ENCODE measurements around the gene MED13L. TPM values are rescaled to one million over a fixed set of nuclear protein-coding genes. Genes with fewer than 3 reads are reported as not detected.
"Not testable (repeated sequence)": the region's sequence is repeated elsewhere in the genome, so short reads cannot be mapped to it uniquely, and the experiment has no call there.

The MED13L gene
- polyA plus RNA-seq, 3 donors = 14.2 to 33.6 (median 28.7) TPM

- 7 to 12% (median 10%) methylated on average over 3 of the region's 3 CpGs for WGBS, 3 donors
Observed at GRCh38 chr12:116236148-116236731, 41.3 kb downstream of the MED13L start.

GRCh38 chr12:116234148-116234547 is 43.3 kb downstream of the MED13L start:
- WGBS, 3 donors = 97 to 99% (median 97%) methylated on average over 5 of the region's 5 CpGs
- not testable (repeated sequence) for H3K27ac ChIP-seq (ENCODE audit: low read depth, low read length)

More at GRCh38 chr12:116236148-116236731, 41.3 kb downstream of the MED13L start:
- no peak overlapping the region for H3K27ac ChIP-seq (ENCODE audit: low read depth, low read length)

- WGBS, 3 donors = 68 to 86% (median 83%) methylated on average over 3 of the region's 3 CpGs
- H3K27ac ChIP-seq (ENCODE audit: low read depth, low read length) = no peak overlapping the region
Observed at GRCh38 chr12:116233669-116234068, 43.8 kb downstream of the MED13L start.

- 79 to 92% (median 88%) methylated on average over 3 of the region's 3 CpGs for WGBS, 3 donors
- H3K27ac ChIP-seq (ENCODE audit: low read depth, low read length) = no peak overlapping the region
Observed at GRCh38 chr12:116227811-116228210, 49.7 kb downstream of the MED13L start.

DNA sequence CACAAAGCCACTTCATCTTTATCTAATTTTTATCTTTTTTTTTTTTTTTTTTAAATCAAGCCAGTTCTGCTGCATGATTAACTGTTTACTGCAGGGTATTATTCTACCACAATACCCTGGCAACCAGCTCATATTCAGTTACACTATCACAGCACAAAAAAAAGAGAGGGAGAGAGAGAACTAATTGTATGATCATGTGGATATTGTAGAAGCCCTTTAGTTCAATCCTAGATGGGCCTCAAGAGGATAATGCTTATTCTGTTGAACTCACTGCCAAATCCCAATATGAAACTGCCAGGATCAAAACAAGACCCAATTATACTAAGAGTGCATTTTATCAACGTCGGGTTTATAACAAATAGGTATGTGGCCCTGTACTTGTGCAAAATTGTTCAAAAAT is 51.5 kb downstream of the MED13L start:
- H3K27ac ChIP-seq (ENCODE audit: low read depth, low read length) = no peak overlapping the region
- WGBS, 3 donors = 62 to 85% (median 65%) methylated on average over 2 of the region's 2 CpGs

- WGBS, 3 donors = 69 to 75% (median 71%) methylated on average over 4 of the region's 4 CpGs
- no peak overlapping the region for H3K27ac ChIP-seq (ENCODE audit: low read depth, low read length)
Observed at GRCh38 chr12:116222358-116222757, 55.1 kb downstream of the MED13L start.

DNA sequence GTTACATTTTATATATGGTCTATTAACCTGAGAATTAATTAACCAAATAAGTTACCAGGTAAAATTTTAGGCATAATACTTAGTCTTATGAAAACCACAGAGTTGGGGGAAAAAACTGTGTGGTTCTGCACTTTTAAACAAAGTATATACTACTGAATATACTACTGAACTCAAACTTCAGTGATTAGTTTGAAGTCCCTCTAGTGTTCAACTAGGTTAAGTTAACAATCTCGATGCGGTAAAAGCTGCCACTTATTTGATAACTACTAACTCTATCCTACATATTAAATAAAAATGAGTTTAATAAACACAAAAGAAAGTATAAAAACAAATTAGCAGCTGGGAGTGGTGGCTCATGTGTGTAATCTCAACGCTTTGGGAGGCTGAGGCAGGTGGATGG is 56.7 kb downstream of the MED13L start:
- H3K27ac ChIP-seq (ENCODE audit: low read depth, low read length) = no peak overlapping the region
- 93 to 98% (median 97%) methylated on average over 3 of the region's 3 CpGs for WGBS, 3 donors

- no peak overlapping the region for H3K27ac ChIP-seq (ENCODE audit: low read depth, low read length)
- 32 to 70% (median 39%) methylated on average over 3 of the region's 3 CpGs for WGBS, 3 donors
Observed at GRCh38 chr12:116217045-116217735, 60.3 kb downstream of the MED13L start.

GRCh38 chr12:116216022-116216756 is 61.3 kb downstream of the MED13L start:
- WGBS, 3 donors = 92 to 95% (median 94%) methylated on average over 5 of the region's 5 CpGs
- H3K27ac ChIP-seq (ENCODE audit: low read depth, low read length) = no peak overlapping the region

DNA sequence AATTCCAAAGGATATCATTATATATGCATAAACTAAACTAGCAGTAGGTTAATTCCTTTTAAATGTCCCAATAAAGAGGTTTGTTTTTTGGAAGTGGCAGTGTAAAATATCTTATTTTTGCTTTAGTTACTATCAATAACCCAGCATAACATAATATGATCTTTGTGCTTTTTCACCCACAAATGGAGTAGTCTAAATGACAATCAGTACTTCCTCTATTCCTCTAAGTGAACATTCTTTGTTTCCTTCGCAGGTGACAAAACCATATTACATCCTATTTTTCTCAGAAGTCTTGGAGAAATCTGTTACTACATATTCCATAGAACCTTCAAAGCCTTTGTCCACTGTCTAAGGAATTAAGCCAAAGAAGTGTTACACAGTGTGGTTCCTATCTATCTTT is 62.5 kb downstream of the MED13L start:
- 55 to 91% (median 61%) methylated on average over 1 of the region's 1 CpG for WGBS, 3 donors
- H3K27ac ChIP-seq (ENCODE audit: low read depth, low read length) = no peak overlapping the region

DNA sequence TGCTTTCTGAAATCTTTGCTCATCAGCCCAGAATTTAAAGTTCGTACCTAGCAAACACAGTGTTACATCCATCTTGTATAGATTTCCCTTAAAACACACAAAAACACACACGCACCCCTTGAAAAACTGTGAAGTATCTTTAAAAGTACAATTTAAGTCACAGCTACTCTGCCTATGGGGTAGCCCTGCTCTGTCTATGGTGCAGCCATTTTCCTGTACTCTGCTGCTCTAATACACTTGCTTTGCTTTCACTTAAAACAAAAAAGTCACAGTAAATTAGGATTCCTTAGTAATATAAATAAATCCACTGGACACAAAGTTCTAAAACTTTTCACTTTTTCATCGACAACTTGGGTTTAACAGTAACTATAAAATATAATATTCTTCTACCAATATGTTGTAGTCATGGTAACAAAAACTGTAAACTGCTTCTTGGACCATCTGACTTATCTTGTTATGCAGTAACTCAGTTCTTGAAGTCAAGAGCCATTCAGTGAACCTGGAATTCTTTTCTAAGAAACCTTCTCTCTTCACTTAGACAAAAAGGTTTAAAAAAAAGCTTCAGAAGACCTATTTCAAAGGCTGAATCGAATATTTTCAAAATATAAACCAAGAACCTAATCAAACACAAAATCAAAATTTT is 63.5 kb downstream of the MED13L start:
- H3K27ac ChIP-seq (ENCODE audit: low read depth, low read length) = no peak overlapping the region
- 88 to 94% (median 90%) methylated on average over 4 of the region's 4 CpGs for WGBS, 3 donors

- no peak overlapping the region for H3K27ac ChIP-seq (ENCODE audit: low read depth, low read length)
- 83 to 87% (median 86%) methylated on average over 4 of the region's 4 CpGs for WGBS, 3 donors
Observed at GRCh38 chr12:116213014-116213413, 64.5 kb downstream of the MED13L start.

GRCh38 chr12:116210762-116211161 is 66.7 kb downstream of the MED13L start:
- H3K27ac ChIP-seq (ENCODE audit: low read depth, low read length) = no peak overlapping the region
- WGBS, 3 donors = 81 to 95% (median 82%) methylated on average over 4 of the region's 4 CpGs

DNA sequence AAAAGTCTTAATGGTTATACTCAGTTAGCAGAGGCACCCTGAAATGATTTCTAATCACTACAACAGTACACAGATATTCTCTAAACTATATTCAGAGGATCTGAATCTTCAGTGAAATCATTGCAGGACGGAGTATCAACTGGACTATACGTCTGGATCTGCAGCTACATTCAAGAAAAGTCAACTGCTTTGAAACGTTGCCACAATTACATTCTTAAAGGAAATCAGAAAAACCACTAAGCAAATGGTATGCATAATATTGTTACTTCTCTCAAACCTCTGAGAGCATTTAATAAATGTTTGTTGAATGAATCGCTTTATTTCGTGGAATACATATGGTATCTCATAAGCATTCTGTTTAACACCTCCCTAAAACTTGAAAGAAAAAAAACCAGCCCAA is 67.4 kb downstream of the MED13L start:
- H3K27ac ChIP-seq (ENCODE audit: low read depth, low read length) = no peak overlapping the region
- WGBS, 3 donors = 77 to 79% (median 78%) methylated on average over 5 of the region's 5 CpGs

- 90 to 96% (median 96%) methylated on average over 2 of the region's 2 CpGs for WGBS, 3 donors
Observed at GRCh38 chr12:116209503-116209902, 68.0 kb downstream of the MED13L start.

DNA sequence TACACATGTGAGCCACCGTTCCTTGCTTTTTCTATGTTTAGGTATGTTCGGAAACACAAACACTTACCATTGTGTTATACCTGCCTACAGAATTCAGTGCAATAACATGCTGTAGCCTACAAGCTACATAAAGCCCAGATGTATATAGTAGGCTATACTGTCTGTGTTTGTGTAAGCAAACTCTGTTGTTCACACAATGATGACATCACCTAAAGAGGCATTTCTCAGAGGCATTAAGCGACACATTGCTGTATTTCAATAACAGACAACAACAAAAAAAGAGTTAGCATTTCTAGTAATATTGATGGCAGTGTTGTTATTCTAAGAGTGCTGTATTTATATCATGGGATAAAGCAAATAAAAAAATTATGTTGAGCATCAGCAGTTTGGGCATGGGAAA is 70.2 kb downstream of the MED13L start:
- H3K27ac ChIP-seq (ENCODE audit: low read depth, low read length) = no peak overlapping the region
- 96 to 99% (median 97%) methylated on average over 3 of the region's 3 CpGs for WGBS, 3 donors

More at GRCh38 chr12:116209503-116209902, 68.0 kb downstream of the MED13L start:
- no peak overlapping the region for H3K27ac ChIP-seq (ENCODE audit: low read depth, low read length)

DNA sequence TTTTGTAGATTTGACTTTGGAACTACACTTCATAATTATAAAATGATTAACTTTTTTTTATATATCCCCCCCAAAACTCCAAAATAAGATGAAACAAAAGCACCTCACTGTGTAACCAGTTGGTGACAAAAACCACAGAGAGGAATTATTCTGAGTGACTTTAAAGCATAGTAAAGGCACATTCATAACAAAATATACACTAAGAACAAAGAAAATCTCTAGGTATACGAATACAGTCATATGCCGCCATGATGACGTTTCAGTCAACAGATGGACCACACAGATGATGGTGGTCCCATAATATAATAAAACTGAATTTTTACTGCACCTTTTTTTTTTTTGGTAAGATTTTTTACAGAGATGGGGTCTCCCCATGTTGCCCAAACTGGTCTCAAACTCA is 70.7 kb downstream of the MED13L start:
- 95 to 96% (median 96%) methylated on average over 3 of the region's 3 CpGs for WGBS, 3 donors
- no peak overlapping the region for H3K27ac ChIP-seq (ENCODE audit: low read depth, low read length)

- WGBS, 3 donors = 81 to 93% (median 83%) methylated on average over 3 of the region's 3 CpGs
- no peak overlapping the region for H3K27ac ChIP-seq (ENCODE audit: low read depth, low read length)
Observed at GRCh38 chr12:116204785-116205184, 72.7 kb downstream of the MED13L start.

DNA sequence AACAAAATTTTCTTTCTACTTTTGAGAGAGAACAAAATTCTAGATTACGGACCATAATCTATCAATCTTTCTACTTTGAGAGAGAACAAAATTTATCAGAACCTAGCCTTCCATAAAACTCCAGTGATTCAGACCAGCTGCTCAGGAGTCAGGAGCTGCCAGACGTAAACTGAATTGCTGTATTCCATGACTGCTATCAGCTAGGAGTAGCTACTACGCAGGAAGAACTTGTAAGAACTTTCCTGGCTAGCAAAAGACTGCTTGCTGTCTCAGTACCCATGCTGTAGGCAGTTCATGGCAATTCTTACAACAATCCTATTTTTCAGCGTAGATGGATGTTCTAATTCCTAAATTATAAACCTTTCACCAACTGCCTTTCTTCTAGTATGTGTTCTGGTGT is 73.3 kb downstream of the MED13L start:
- WGBS, 3 donors = 86 to 89% (median 89%) methylated on average over 4 of the region's 4 CpGs
- H3K27ac ChIP-seq (ENCODE audit: low read depth, low read length) = no peak overlapping the region

Data from adipose tissue (tissue), 3 donors.